Measurements from ENCODE around the gene PLCXD3.

- no peak for TF ChIP-seq CTCF (IDR thresholded peaks at IDR 0.05; ENCODE audit: low read depth, low read length)
- no peak for TF ChIP-seq EZH2phosphoT487 (IDR thresholded peaks at IDR 0.05; ENCODE audit: low read depth)
Measured at GRCh38 chr5:41365369-41365768, 145.0 kb downstream of the PLCXD3 start.
